SK-N-SH treated with all-trans-retinoic acid at 6 μM for 48 hours (cell line): ENCODE data around the gene P3H3.

Experiments
- ATAC-seq: fragments of 200-7000 bp; cut with Tn5 transposase; 3 replicates; pipeline ENCODE4 v1.9.1; 2020; ENCODE audit warnings: mild to moderate bottlenecking, moderate library complexity
- BACH2 ChIP-seq: fragments of 250-450 bp; sonication (Bioruptor Pico); IDR thresholded peaks from 2 replicates; pipeline ENCODE4 v1.9.0; 2021; ENCODE audit warnings: mild to moderate bottlenecking, borderline replicate concordance
- CREB5 ChIP-seq: fragments of 250-450 bp; sonication (Bioruptor Pico); IDR thresholded peaks from 2 replicates; pipeline ENCODE4 v1.5.1; 2020; ENCODE audit warnings: low read depth, mild to moderate bottlenecking, moderate library complexity
- CSRNP3 ChIP-seq: fragments of 250-450 bp; sonication (Bioruptor Pico); IDR thresholded peaks from 2 replicates; pipeline ENCODE4 v1.5.1; 2021; ENCODE audit warnings: mild to moderate bottlenecking, moderate library complexity
- ESRRG ChIP-seq: fragments of 250-450 bp; sonication (Bioruptor Pico); IDR thresholded peaks from 2 replicates; pipeline ENCODE4 v1.6.1; 2021; ENCODE audit warnings: mild to moderate bottlenecking
- GLIS3 ChIP-seq: fragments of 250-450 bp; sonication (Bioruptor Pico); IDR thresholded peaks from 2 replicates; pipeline ENCODE4 v1.5.0; 2020; ENCODE audit warnings: mild to moderate bottlenecking, moderate library complexity
- ISL1 ChIP-seq: fragments of 250-450 bp; sonication (Bioruptor Pico); IDR thresholded peaks from 2 replicates; pipeline ENCODE4 v2.1.2; 2022; ENCODE audit warnings: mild to moderate bottlenecking, moderate library complexity
- OSR1 ChIP-seq: fragments of 250-450 bp; sonication (Bioruptor Pico); IDR thresholded peaks from 2 replicates; pipeline ENCODE4 v1.8.0; 2022; ENCODE audit warnings: moderate library complexity, mild to moderate bottlenecking, inconsistent platforms
- POU6F1 ChIP-seq: fragments of 250-450 bp; sonication (Bioruptor Pico); IDR thresholded peaks from 2 replicates; pipeline ENCODE4 v1.8.0; 2021; ENCODE audit warnings: low read depth, mild to moderate bottlenecking, moderate library complexity, borderline replicate concordance
- PPARA ChIP-seq: fragments of 250-450 bp; sonication (Bioruptor Pico); IDR thresholded peaks from 2 replicates; pipeline ENCODE4 v1.5.0; 2020; ENCODE audit warnings: mild to moderate bottlenecking, borderline replicate concordance
- RARB ChIP-seq: fragments of 250-450 bp; sonication (Bioruptor Pico); IDR thresholded peaks from 2 replicates; pipeline ENCODE4 v1.8.0; 2021; ENCODE audit warnings: mild to moderate bottlenecking, moderate library complexity
- SNAI2 ChIP-seq: fragments of 250-450 bp; sonication (Bioruptor Pico); IDR thresholded peaks from 2 replicates; pipeline ENCODE4 v1.5.0; 2020; ENCODE audit warnings: mild to moderate bottlenecking, moderate library complexity
- TCF4 ChIP-seq: fragments of 250-450 bp; sonication (Bioruptor Pico); IDR thresholded peaks from 2 replicates; pipeline ENCODE4 v1.8.0; 2021; ENCODE audit warnings: mild to moderate bottlenecking, moderate library complexity, borderline replicate concordance
- TOX ChIP-seq: fragments of 250-450 bp; sonication (Bioruptor Pico); IDR thresholded peaks from 2 replicates; pipeline ENCODE4 v1.8.0; 2021; ENCODE audit warnings: mild to moderate bottlenecking, moderate library complexity, borderline replicate concordance
- TSHZ2 ChIP-seq: fragments of 250-450 bp; sonication (Bioruptor Pico); IDR thresholded peaks from 2 replicates; pipeline ENCODE4 v1.5.0; 2020; ENCODE audit warnings: mild to moderate bottlenecking, moderate library complexity
- ZC3H10 ChIP-seq: fragments of 250-450 bp; sonication (Bioruptor Pico); IDR thresholded peaks from 2 replicates; pipeline ENCODE4 v1.5.1; 2021; ENCODE audit warnings: mild to moderate bottlenecking, moderate library complexity
- ZFP3 ChIP-seq: fragments of 250-450 bp; sonication (Bioruptor Pico); IDR thresholded peaks from 2 replicates; pipeline ENCODE4 v1.5.0; 2020; ENCODE audit warnings: mild to moderate bottlenecking, moderate library complexity
- ZFP30 ChIP-seq: fragments of 450-650 bp; formaldehyde crosslinking; IDR thresholded peaks from 2 replicates; pipeline ENCODE4 v1.5.0; 2022; ENCODE audit warnings: mild to moderate bottlenecking, moderate library complexity
- ZNF565 ChIP-seq: fragments of 450-650 bp; formaldehyde crosslinking; conservative IDR thresholded peaks from 2 replicates; pipeline ENCODE4 v1.5.0; 2020; ENCODE audit warnings: low read depth, mild to moderate bottlenecking, moderate library complexity
- ZNF70 ChIP-seq: fragments of 450-650 bp; formaldehyde crosslinking; IDR thresholded peaks from 2 replicates; pipeline ENCODE4 v1.5.0; 2020; ENCODE audit warnings: mild to moderate bottlenecking, moderate library complexity
- ZNF8 ChIP-seq: fragments of 450-650 bp; formaldehyde crosslinking; IDR thresholded peaks from 2 replicates; pipeline ENCODE4 v1.5.0; 2020; ENCODE audit warnings: mild to moderate bottlenecking, moderate library complexity

The P3H3 gene

GRCh38 chr12:6779708-6780432, 48.3 kb upstream of the P3H3 start:
- TF ChIP-seq ZNF8 (CRISPR knock-in tag) (no peak), ZC3H10 (CRISPR knock-in tag) (no peak), TOX (CRISPR knock-in tag) (no peak), TCF4 (CRISPR knock-in tag) (no peak), POU6F1 (no peak), ZFP3 (CRISPR knock-in tag) (no peak), SNAI2 (CRISPR knock-in tag) (no peak), OSR1 (CRISPR knock-in tag) (no peak), ZFP30 (CRISPR knock-in tag) (no peak), BACH2 (CRISPR knock-in tag) (no peak), ISL1 (CRISPR knock-in tag) (no peak), ZNF70 (CRISPR knock-in tag) (no peak), RARB (CRISPR knock-in tag) (no peak), CREB5 (CRISPR knock-in tag) (no peak), ESRRG (no peak), TSHZ2 (CRISPR knock-in tag) (no peak)
- ATAC-seq, result no peak

GRCh38 chr12:6780573-6780972, 47.6 kb upstream of the P3H3 start:
- TF ChIP-seq PPARA (no peak), CSRNP3 (CRISPR knock-in tag) (no peak), RARB (CRISPR knock-in tag) (no peak), ESRRG (no peak), SNAI2 (CRISPR knock-in tag) (no peak), ZNF565 (CRISPR knock-in tag) (no peak), CREB5 (CRISPR knock-in tag) (no peak), OSR1 (CRISPR knock-in tag) (no peak), ISL1 (CRISPR knock-in tag) (no peak), ZNF8 (CRISPR knock-in tag) (no peak), GLIS3 (CRISPR knock-in tag) (no peak)
- ATAC-seq, result no peak

GRCh38 chr12:6782119-6782518, 46.1 kb upstream of the P3H3 start:
- no peak for ATAC-seq
- no peak for TF ChIP-seq TCF4 (CRISPR knock-in tag)
